Naive thymus-derived CD4-positive, alpha-beta T cell (primary cell): ENCODE results near the gene TTC39C. TPM values are rescaled to one million over a fixed set of nuclear protein-coding genes. Genes with fewer than 3 reads are reported as not detected.
A peak's percentile ranks its signal among the peaks of the same experiment; 100 is the strongest.

ENCODE experiments used
- ATAC-seq: fragments of 150-1000 bp; cut with Tn5 transposase; 2 replicates; pipeline ENCODE4 v1.10.0; 2021; ENCODE audit warnings: mild to moderate bottlenecking, moderate library complexity
- CTCF ChIA-PET: fragments of 350-600 bp; sonication (Branson Sonifier 250); formaldehyde crosslinking; loops from one replicate; lab custom pipeline; 2021; ENCODE audit warnings: antibody characterized with exemption; lab: Charles Lee
- POLR2A ChIA-PET: fragments of 350-600 bp; sonication (Branson Sonifier 250); formaldehyde crosslinking; loops from one replicate; lab custom pipeline; 2021; ENCODE audit warnings: antibody characterized with exemption, inconsistent platforms; lab: Charles Lee
- DNase-seq, 9 donors: peaks; one replicate each; pipeline versions ENCODE4 v3.0.0 to v3.0.0-alpha.2; 2020 to 2022; ENCODE audit warnings: mixed read lengths in 1 of 9
- H3K27ac ChIP-seq: one replicate; pipeline ENCODE4 v1.7.0; 2013; ENCODE audit warnings: mild to moderate bottlenecking, low read depth, low read length, moderate library complexity
- H3K27me3 ChIP-seq, 2 donors: one replicate each; pipeline ENCODE4 v1.7.0; 2013; ENCODE audit warnings: low read length in 2 of 2, mild to moderate bottlenecking in 2 of 2, moderate library complexity in 2 of 2; ENCODE audit not compliant: control insufficient read depth in 2 of 2, insufficient read depth in 2 of 2
- H3K36me3 ChIP-seq, 3 experiments: 1 replicate in 2 of 3; 2 replicates in 1 of 3; pipeline ENCODE4 v1.7.0; 2013; ENCODE audit warnings: low read length in 3 of 3, mild to moderate bottlenecking in 3 of 3, moderate library complexity in 1 of 3; ENCODE audit not compliant: insufficient read depth in 3 of 3, control insufficient read depth in 2 of 3
- H3K4me1 ChIP-seq, 2 donors: one replicate each; pipeline ENCODE4 v1.7.0; 2013; ENCODE audit warnings: low read length in 2 of 2, mild to moderate bottlenecking in 2 of 2, moderate library complexity in 1 of 2; ENCODE audit not compliant: control insufficient read depth in 2 of 2, insufficient read depth in 2 of 2
- H3K4me3 ChIP-seq: 2 replicates; pipeline ENCODE4 v1.7.0; 2013; ENCODE audit warnings: mild to moderate bottlenecking, low read length
- H3K9me3 ChIP-seq, 3 experiments: 1 replicate in 2 of 3; 2 replicates in 1 of 3; pipeline ENCODE4 v1.7.0; 2013; ENCODE audit warnings: low read length in 3 of 3; ENCODE audit not compliant: control insufficient read depth in 2 of 3
- H3K27ac Mint-ChIP-seq, 9 donors: one replicate each; pipeline ENCODE4 v1.8.0; 2020 to 2022; ENCODE audit warnings: mixed read lengths in 9 of 9, mild to moderate bottlenecking in 8 of 9, moderate library complexity in 5 of 9, inconsistent platforms in 2 of 9
- H3K27me3 Mint-ChIP-seq, 5 donors: one replicate each; pipeline ENCODE4 v1.8.0; 2021 to 2022; ENCODE audit warnings: mixed read lengths in 5 of 5, mild to moderate bottlenecking in 1 of 5
- H3K36me3 Mint-ChIP-seq, 5 donors: one replicate each; pipeline ENCODE4 v1.8.0; 2020 to 2022; ENCODE audit warnings: mixed read lengths in 5 of 5, mild to moderate bottlenecking in 3 of 5, inconsistent platforms in 1 of 5
- H3K4me1 Mint-ChIP-seq, 7 donors: one replicate each; pipeline ENCODE4 v1.8.0; 2020 to 2022; ENCODE audit warnings: mixed read lengths in 7 of 7, mild to moderate bottlenecking in 3 of 7, inconsistent platforms in 1 of 7
- H3K4me3 Mint-ChIP-seq, 10 donors: one replicate each; pipeline ENCODE4 v1.8.0; 2020 to 2022; ENCODE audit warnings: mild to moderate bottlenecking in 10 of 10, mixed read lengths in 10 of 10, moderate library complexity in 6 of 10, inconsistent platforms in 2 of 10
- H3K9me3 Mint-ChIP-seq, 11 donors: one replicate each; pipeline ENCODE4 v1.8.0; 2020 to 2022; ENCODE audit warnings: mixed read lengths in 11 of 11, mild to moderate bottlenecking in 4 of 11, inconsistent platforms in 1 of 11, moderate library complexity in 1 of 11
- intact Hi-C, 2 donors: fragments of 100-400 bp; cut with micrococcal nuclease; formaldehyde crosslinking; loops; one replicate each; pipeline ENCODE4 v1.15.1; 2023
- polyA plus RNA-seq, 2 donors: library from polyadenylated mRNA; unstranded; fragments of 300-500 nt; fragmentation: Illumina TruSeq; gene quantifications; one replicate each; pipeline ENCODE4 v1.2.3, GENCODE V29; 2021
- total RNA-seq, 6 experiments: library from RNA in 5 of 6; stranded (reverse) in 5 of 6; gene quantifications; 1 replicate in 5 of 6; 2 replicates in 1 of 6; pipeline ENCODE4 v1.2.3 and lab custom pipeline; 2021 to 2026

Gene TTC39C
- total and polyA plus RNA-seq, 7 experiments from 2014 or later, result 51.4 to 98.8 (median 87.7) TPM

GRCh38 chr18:24035316-24035715, 20.8 kb downstream of the TTC39C start:
- peaks cover 47 to 53% of the 10 kb centered on the region in 2 donors for H3K4me1 ChIP-seq

GRCh38 chr18:24039671-24040070, 25.1 kb downstream of the TTC39C start:
- ChIA-PET CTCF (no interaction called here), POLR2A (no interaction called here)
- Mint-ChIP-seq H3K36me3 (peaks cover 4 to 33% (median 14%) of the 10 kb centered on the region in 5 donors), H3K9me3 (peaks cover 0 to 2% (median 0%) of the 10 kb centered on the region in 11 donors), H3K4me1 (peaks cover 42 to 99% (median 95%) of the 10 kb centered on the region in 7 donors), H3K4me3 (peak overlapping the region in 8 of 10 donors; percentile 10 to 56 (median 24)), H3K27me3 (no peaks in the 10 kb centered on the region), H3K27ac (peak overlapping the region in 5 of 9 donors; percentile 14 to 73 (median 54))
- no peaks in the 10 kb centered on the region for H3K9me3 ChIP-seq
- no peak overlapping the region for H3K27ac ChIP-seq
- peaks cover 40 to 47% of the 10 kb centered on the region in 2 donors for H3K4me1 ChIP-seq
- ATAC-seq (peak; percentile 67), DNase-seq (no peak)
- no peaks in the 10 kb centered on the region for H3K27me3 ChIP-seq
- intact Hi-C loops, result loop anchor here in 1 of 2 donors (2.0 kb wide), 1 partner anchor 17 kb away; no protein-coding TSS in a partner anchor
- peaks cover 0 to 4% (median 0%) of the 10 kb centered on the region in 3 experiments for H3K36me3 ChIP-seq
- H3K4me3 ChIP-seq, result no peak overlapping the region

More at GRCh38 chr18:24035316-24035715, 20.8 kb downstream of the TTC39C start:
- Mint-ChIP-seq H3K9me3 (no peaks in the 10 kb centered on the region), H3K27ac (peak overlapping the region in 1 of 9 donors; percentile 18), H3K36me3 (peaks cover 10 to 39% (median 19%) of the 10 kb centered on the region in 5 donors), H3K4me1 (peaks cover 48 to 94% (median 88%) of the 10 kb centered on the region in 7 donors), H3K27me3 (no peaks in the 10 kb centered on the region), H3K4me3 (peak overlapping the region in 5 of 10 donors; percentile 3 to 47 (median 23))
- intact Hi-C loops, result no loop called here
- CTCF ChIA-PET, result no interaction called here
- DNase-seq (no peak), ATAC-seq (no peak)
- Histone ChIP-seq H3K27me3 (no peaks in the 10 kb centered on the region), H3K4me3 (no peak overlapping the region), H3K27ac (no peak overlapping the region), H3K9me3 (no peaks in the 10 kb centered on the region), H3K36me3 (peaks cover 0 to 5% (median 0%) of the 10 kb centered on the region in 3 experiments)
- POLR2A ChIA-PET, result interaction anchor here (0.7 to 1.8 kb wide), 2 partner anchors 9 to 20 kb away, joined by 4 read pairs; no protein-coding TSS in a partner anchor

- H3K27ac Mint-ChIP-seq, result peak overlapping the region in 3 of 9 donors; percentile 7 to 54 (median 22)
- Histone ChIP-seq H3K36me3 (peaks cover 0 to 4% (median 0%) of the 10 kb centered on the region in 3 experiments), H3K27me3 (no peaks in the 10 kb centered on the region), H3K27ac (no peak overlapping the region), H3K9me3 (no peaks in the 10 kb centered on the region), H3K4me3 (no peak overlapping the region), H3K4me1 (peaks cover 25 to 35% of the 10 kb centered on the region in 2 donors)
- ChIA-PET CTCF (interaction anchor here (0.6 to 0.9 kb wide), 2 partner anchors 25 to 74 kb away, joined by 3 to 4 read pairs; no protein-coding TSS in a partner anchor), POLR2A (interaction anchor here (0.8 kb wide), 1 partner anchor 9 kb away, joined by 3 read pairs; no protein-coding TSS in a partner anchor)
- H3K27me3 Mint-ChIP-seq, result no peaks in the 10 kb centered on the region
- peaks cover 40 to 89% (median 84%) of the 10 kb centered on the region in 7 donors for H3K4me1 Mint-ChIP-seq
- ATAC-seq, result no peak
- peaks cover 4 to 32% (median 16%) of the 10 kb centered on the region in 5 donors for H3K36me3 Mint-ChIP-seq
- DNase-seq, result no peak
- peaks cover 0 to 2% (median 0%) of the 10 kb centered on the region in 11 donors for H3K9me3 Mint-ChIP-seq
- H3K4me3 Mint-ChIP-seq, result peak overlapping the region in 1 of 10 donors; percentile 20
- intact Hi-C loops, result loop anchor here in 1 of 2 donors (2.0 kb wide), 1 partner anchor 15 kb away; no protein-coding TSS in a partner anchor
Observed at GRCh38 chr18:24041691-24042090, 27.1 kb downstream of the TTC39C start.

GRCh38 chr18:24043403-24043802, 28.8 kb downstream of the TTC39C start:
- intact Hi-C loops, result loop anchor here in 1 of 2 donors (1.0 kb wide), 1 partner anchor 11 kb away; no protein-coding TSS in a partner anchor
- DNase-seq, result no peak
- Mint-ChIP-seq H3K36me3 (peaks cover 0 to 30% (median 12%) of the 10 kb centered on the region in 5 donors), H3K4me1 (peaks cover 33 to 87% (median 80%) of the 10 kb centered on the region in 7 donors), H3K4me3 (peak overlapping the region in 3 of 10 donors; percentile 4 to 42 (median 20)), H3K27ac (peak overlapping the region in 7 of 9 donors; percentile 0 to 76 (median 16)), H3K27me3 (no peaks in the 10 kb centered on the region), H3K9me3 (peaks cover 0 to 2% (median 0%) of the 10 kb centered on the region in 11 donors)
- ChIA-PET CTCF (no interaction called here), POLR2A (interaction anchor here (0.7 to 1.2 kb wide), 2 partner anchors 10 to 12 kb away, joined by 3 to 4 read pairs; no protein-coding TSS in a partner anchor)
- ATAC-seq, result no peak
- Histone ChIP-seq H3K4me3 (no peak overlapping the region), H3K36me3 (peaks cover 0 to 4% (median 0%) of the 10 kb centered on the region in 3 experiments), H3K4me1 (peaks cover 25 to 31% of the 10 kb centered on the region in 2 donors), H3K27ac (no peak overlapping the region), H3K27me3 (no peaks in the 10 kb centered on the region), H3K9me3 (no peaks in the 10 kb centered on the region)

GRCh38 chr18:24048261-24048660, 33.7 kb downstream of the TTC39C start:
- DNase-seq (no peak), ATAC-seq (no peak)
- peaks cover 0 to 2% (median 0%) of the 10 kb centered on the region in 11 donors for H3K9me3 Mint-ChIP-seq
- H3K4me3 ChIP-seq, result no peak overlapping the region
- POLR2A ChIA-PET, result no interaction called here
- no peaks in the 10 kb centered on the region for H3K27me3 ChIP-seq
- H3K4me1 Mint-ChIP-seq, result peaks cover 46 to 87% (median 75%) of the 10 kb centered on the region in 7 donors
- peak overlapping the region in 6 of 9 donors; percentile 11 to 43 (median 27) for H3K27ac Mint-ChIP-seq
- intact Hi-C loops, result no loop called here
- H3K4me3 Mint-ChIP-seq, result peak overlapping the region in 7 of 10 donors; percentile 6 to 73 (median 61)
- peaks cover 0 to 4% (median 0%) of the 10 kb centered on the region in 3 experiments for H3K36me3 ChIP-seq
- H3K9me3 ChIP-seq, result no peaks in the 10 kb centered on the region
- no peaks in the 10 kb centered on the region for H3K27me3 Mint-ChIP-seq
- H3K27ac ChIP-seq, result no peak overlapping the region
- CTCF ChIA-PET, result no interaction called here
- peaks cover 32 to 33% of the 10 kb centered on the region in 2 donors for H3K4me1 ChIP-seq
- peaks cover 0 to 19% (median 12%) of the 10 kb centered on the region in 5 donors for H3K36me3 Mint-ChIP-seq

- H3K27me3 Mint-ChIP-seq, result no peaks in the 10 kb centered on the region
- peak overlapping the region in 6 of 10 donors; percentile 38 to 63 (median 52) for H3K4me3 Mint-ChIP-seq
- Histone ChIP-seq H3K27me3 (no peaks in the 10 kb centered on the region), H3K36me3 (peaks cover 0 to 4% (median 0%) of the 10 kb centered on the region in 3 experiments), H3K9me3 (no peaks in the 10 kb centered on the region), H3K4me3 (no peak overlapping the region), H3K27ac (no peak overlapping the region), H3K4me1 (peaks cover 38 to 41% of the 10 kb centered on the region in 2 donors)
- H3K36me3 Mint-ChIP-seq, result peaks cover 0 to 18% (median 7%) of the 10 kb centered on the region in 5 donors
- H3K9me3 Mint-ChIP-seq, result peaks cover 0 to 2% (median 0%) of the 10 kb centered on the region in 11 donors
- intact Hi-C loops, result no loop called here
- H3K27ac Mint-ChIP-seq, result peak overlapping the region in 7 of 9 donors; percentile 14 to 79 (median 76)
- ChIA-PET POLR2A (no interaction called here), CTCF (no interaction called here)
- ATAC-seq (no peak), DNase-seq (no peak)
- H3K4me1 Mint-ChIP-seq, result peaks cover 45 to 87% (median 75%) of the 10 kb centered on the region in 7 donors
Observed at GRCh38 chr18:24049142-24049541, 34.6 kb downstream of the TTC39C start.
